Measurements from ENCODE around the gene EIPR1.

GRCh38 chr2:3173031-3173430, 204.6 kb downstream of the EIPR1 start:
- TF ChIP-seq CTCF (conservative IDR thresholded peaks at IDR 0.05; ENCODE audit: low read depth in 2 of 2): no peak
- no peak for TF ChIP-seq EZH2 (IDR thresholded peaks at IDR 0.05; ENCODE audit: low read depth, unreplicated experiment)
- no peak for TF ChIP-seq EZH2phosphoT487 (IDR thresholded peaks at IDR 0.05; ENCODE audit: unreplicated experiment)
